Gastrocnemius medialis (tissue), 4 donors: ENCODE results near the gene MDM2. TPM values are rescaled to one million over a fixed set of nuclear protein-coding genes. Genes with fewer than 3 reads are reported as not detected.

Experiments
- ATAC-seq, 2 donors: fragments of 150-250 bp; one replicate each; pipeline ENCODE4 v1.9.1; 2016
- DNase-seq, 2 donors: peaks; one replicate each; pipeline ENCODE4 v3.0.0-alpha.2; 2019
- H3K27ac ChIP-seq, 4 donors: fragments of 200-600 bp; sonication (generic); 1 replicate in 1 of 4; 2 replicates in 3 of 4; pipeline ENCODE4 v1.5.1; 2016 to 2018; ENCODE audit warnings: mild to moderate bottlenecking in 2 of 4, moderate library complexity in 1 of 4
- H3K27me3 ChIP-seq, 3 donors: fragments of 200-600 bp; sonication (generic) in 2 of 3; 1 replicate in 1 of 3; 2 replicates in 2 of 3; pipeline versions ENCODE4 v1.5.1 to v1.6.0; 2016 to 2019; ENCODE audit warnings: mild to moderate bottlenecking in 1 of 3, moderate library complexity in 1 of 3
- H3K36me3 ChIP-seq, 2 donors: fragments of 200-600 bp; sonication (generic) in 1 of 2; one replicate each; pipeline ENCODE4 v1.5.1; 2017 to 2018
- H3K4me1 ChIP-seq, 2 donors: fragments of 200-600 bp; sonication (generic) in 1 of 2; one replicate each; pipeline ENCODE4 v1.5.1; 2016 to 2017; ENCODE audit warnings: mild to moderate bottlenecking in 2 of 2
- H3K4me3 ChIP-seq, 4 donors: fragments of 200-600 bp; sonication (generic) in 3 of 4; 1 replicate in 1 of 4; 2 replicates in 3 of 4; pipeline ENCODE4 v1.5.1; 2016 to 2019; ENCODE audit warnings: mild to moderate bottlenecking in 2 of 4
- H3K9me3 ChIP-seq, 3 donors: fragments of 200-600 bp; sonication (generic) in 2 of 3; 1 replicate in 1 of 3; 2 replicates in 2 of 3; pipeline ENCODE4 v1.5.1; 2016 to 2019
- POLR2A ChIP-seq, 2 donors: fragments of 450-650 bp; IDR thresholded peaks; one replicate each; pipeline ENCODE4 v1.6.1; 2017; ENCODE audit warnings: antibody characterized with exemption in 2 of 2, mild to moderate bottlenecking in 2 of 2, moderate library complexity in 2 of 2
- in situ Hi-C, 4 donors: fragments of 200-750 bp; cut with MboI; loops; one replicate each; pipeline versions ENCODE4 v1.15.0 to v1.8.0; 2017; ENCODE audit warnings: low sequenced_read_pairs in 4 of 4
- intact Hi-C: fragments of 100-400 bp; cut with DNase I; formaldehyde crosslinking; loops from one replicate; pipeline ENCODE4 v1.15.1; 2023; ENCODE audit warnings: low total_unique reads
- total RNA-seq, 4 donors: library from RNA; depleted of rRNA; stranded (reverse); fragments of >200 nt; gene quantifications; one replicate each; pipeline versions ENCODE4 v1.1.0 to v1.2.3, GENCODE V29; 2016
- TF ChIP-seq, protein P1 (sequence below), 5 experiments: fragments of 450-650 bp in 3 of 5; fragments of 200-600 bp in 2 of 5; sonication (generic) in 2 of 5; IDR thresholded peaks in 4 of 5; conservative IDR thresholded peaks in 1 of 5; 1 replicate in 4 of 5; 2 replicates in 1 of 5; pipeline ENCODE4 v1.5.1; 2016 to 2019; ENCODE audit warnings: antibody characterized with exemption in 5 of 5, mild to moderate bottlenecking in 3 of 5, moderate library complexity in 3 of 5

The MDM2 gene
- total RNA-seq, 4 donors from 2014 or later = 61.6 to 92.2 (median 70.0) TPM

GRCh38 chr12:68882251-68882964 is 74.4 kb downstream of the MDM2 start:
- intact Hi-C loops (no loop called here), in situ Hi-C loops (no loop called here)
- no peak for ATAC-seq
- Histone ChIP-seq H3K4me1 (no peaks in the 10 kb centered on the region), H3K27me3 (no peaks in the 10 kb centered on the region), H3K4me3 (no peak overlapping the region), H3K9me3 (no peaks in the 10 kb centered on the region), H3K36me3 (no peaks in the 10 kb centered on the region), H3K27ac (no peak overlapping the region)
- no peak for TF ChIP-seq POLR2A (IDR thresholded peaks at IDR 0.05)
- TF ChIP-seq, protein P1, sequence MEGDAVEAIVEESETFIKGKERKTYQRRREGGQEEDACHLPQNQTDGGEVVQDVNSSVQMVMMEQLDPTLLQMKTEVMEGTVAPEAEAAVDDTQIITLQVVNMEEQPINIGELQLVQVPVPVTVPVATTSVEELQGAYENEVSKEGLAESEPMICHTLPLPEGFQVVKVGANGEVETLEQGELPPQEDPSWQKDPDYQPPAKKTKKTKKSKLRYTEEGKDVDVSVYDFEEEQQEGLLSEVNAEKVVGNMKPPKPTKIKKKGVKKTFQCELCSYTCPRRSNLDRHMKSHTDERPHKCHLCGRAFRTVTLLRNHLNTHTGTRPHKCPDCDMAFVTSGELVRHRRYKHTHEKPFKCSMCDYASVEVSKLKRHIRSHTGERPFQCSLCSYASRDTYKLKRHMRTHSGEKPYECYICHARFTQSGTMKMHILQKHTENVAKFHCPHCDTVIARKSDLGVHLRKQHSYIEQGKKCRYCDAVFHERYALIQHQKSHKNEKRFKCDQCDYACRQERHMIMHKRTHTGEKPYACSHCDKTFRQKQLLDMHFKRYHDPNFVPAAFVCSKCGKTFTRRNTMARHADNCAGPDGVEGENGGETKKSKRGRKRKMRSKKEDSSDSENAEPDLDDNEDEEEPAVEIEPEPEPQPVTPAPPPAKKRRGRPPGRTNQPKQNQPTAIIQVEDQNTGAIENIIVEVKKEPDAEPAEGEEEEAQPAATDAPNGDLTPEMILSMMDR (IDR thresholded peaks at IDR 0.05 in 4 of 5, conservative IDR thresholded peaks at IDR 0.05 in 1 of 5) = no peak
- no peak for DNase-seq

DNA sequence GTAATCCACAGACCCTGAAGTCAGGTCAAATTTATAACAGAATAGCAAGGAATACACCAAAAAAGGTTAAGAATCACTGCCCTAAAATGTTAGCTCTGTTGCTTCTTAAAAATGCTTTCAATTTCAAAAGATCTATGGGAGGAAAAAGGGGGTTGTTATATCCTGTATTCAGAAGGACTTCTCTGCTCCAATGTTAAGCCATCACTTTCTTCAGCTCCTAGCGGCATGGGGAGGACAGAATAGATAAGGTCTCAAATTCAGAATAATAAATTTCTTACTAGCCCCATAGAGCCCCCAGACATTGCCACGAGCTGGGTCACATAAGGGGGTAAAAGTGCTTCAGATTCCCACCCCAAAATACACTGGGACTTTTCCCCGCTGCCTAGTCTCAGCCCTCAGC is 75.2 kb downstream of the MDM2 start:
- Histone ChIP-seq H3K27ac (no peak overlapping the region), H3K9me3 (no peaks in the 10 kb centered on the region), H3K4me1 (no peaks in the 10 kb centered on the region), H3K4me3 (no peak overlapping the region), H3K27me3 (no peaks in the 10 kb centered on the region), H3K36me3 (no peaks in the 10 kb centered on the region)
- ATAC-seq = no peak
- intact Hi-C loops (no loop called here), in situ Hi-C loops (no loop called here)
- DNase-seq = no peak
- TF ChIP-seq, protein P1 (IDR thresholded peaks at IDR 0.05 in 4 of 5, conservative IDR thresholded peaks at IDR 0.05 in 1 of 5) = no peak
- TF ChIP-seq POLR2A (IDR thresholded peaks at IDR 0.05) = no peak

- Histone ChIP-seq H3K36me3 (no peaks in the 10 kb centered on the region), H3K4me1 (no peaks in the 10 kb centered on the region), H3K9me3 (no peaks in the 10 kb centered on the region), H3K27me3 (no peaks in the 10 kb centered on the region), H3K27ac (no peak overlapping the region), H3K4me3 (no peak overlapping the region)
- DNase-seq (no peak), ATAC-seq (no peak)
- in situ Hi-C loops = no loop called here
- TF ChIP-seq, protein P1 (IDR thresholded peaks at IDR 0.05 in 4 of 5, conservative IDR thresholded peaks at IDR 0.05 in 1 of 5) = no peak
- no peak for TF ChIP-seq POLR2A (IDR thresholded peaks at IDR 0.05)
- intact Hi-C loops = no loop called here
Observed at GRCh38 chr12:68884251-68884650, 76.3 kb downstream of the MDM2 start.

GRCh38 chr12:68885381-68885780 is 77.4 kb downstream of the MDM2 start:
- TF ChIP-seq, protein P1 (IDR thresholded peaks at IDR 0.05 in 4 of 5, conservative IDR thresholded peaks at IDR 0.05 in 1 of 5) = no peak
- TF ChIP-seq POLR2A (IDR thresholded peaks at IDR 0.05) = no peak

More at GRCh38 chr12:68885381-68885780, 77.4 kb downstream of the MDM2 start:
- no peak overlapping the region for H3K4me3 ChIP-seq
- DNase-seq = no peak
- H3K36me3 ChIP-seq = no peaks in the 10 kb centered on the region
- H3K27me3 ChIP-seq = no peaks in the 10 kb centered on the region
- no peaks in the 10 kb centered on the region for H3K4me1 ChIP-seq
- no peaks in the 10 kb centered on the region for H3K9me3 ChIP-seq
- in situ Hi-C loops (no loop called here), intact Hi-C loops (no loop called here)
- no peak overlapping the region for H3K27ac ChIP-seq
- ATAC-seq = no peak
